IMR-90 (cell line): ENCODE measurements around the gene EPAS1. TPM values are rescaled to one million over a fixed set of nuclear protein-coding genes. Genes with fewer than 3 reads are reported as not detected.

Experiments used
- ATAC-seq: fragments of 200-7000 bp; cut with Tn5 transposase; 2 replicates; pipeline ENCODE4 v1.9.1; 2020; ENCODE audit warnings: low read depth, mild to moderate bottlenecking, moderate library complexity
- BruUV-seq: library from RNA; stranded (reverse); fragments of 400-500 nt; replicated peaks from 2 replicates; lab custom pipeline; 2021; lab: Mats Ljungman, UMichigan
- CTCF ChIA-PET: fragments of 300-600 bp; formaldehyde crosslinking; extraction: SDS; loops from one replicate; lab custom pipeline; 2021; ENCODE audit warnings: antibody characterized with exemption; lab: Yijun Ruan, JAX
- POLR2A ChIA-PET: fragments of 300-600 bp; sonication (Branson Sonifier 250); formaldehyde crosslinking; loops from one replicate; lab custom pipeline; 2022; ENCODE audit warnings: antibody characterized with exemption; ENCODE audit not compliant: unreplicated experiment; lab: Charles Lee
- DNase-seq: peaks from one replicate; pipeline ENCODE4 v3.0.0; 2013
- H2AFZ ChIP-seq: replicated peaks from 2 replicates; pipeline ENCODE3; 2013; ENCODE audit warnings: low read length, mild to moderate bottlenecking; ENCODE audit not compliant: poor library complexity
- H2AK5ac ChIP-seq: 2 replicates; pipeline ENCODE4 v1.6.1; 2013; ENCODE audit warnings: low read depth, low read length, inconsistent platforms
- H2AK9ac ChIP-seq: replicated peaks from 2 replicates; pipeline ENCODE3; 2013; ENCODE audit warnings: mild to moderate bottlenecking, low read depth, low read length, moderate library complexity; ENCODE audit not compliant: poor library complexity
- H2BK120ac ChIP-seq: 2 replicates; pipeline ENCODE4 v1.6.1; 2013; ENCODE audit warnings: low read depth, low read length, inconsistent platforms
- H2BK15ac ChIP-seq: 3 replicates; pipeline ENCODE4 v1.6.1; 2013; ENCODE audit warnings: low read depth, low read length, inconsistent platforms
- H2BK20ac ChIP-seq: 2 replicates; pipeline ENCODE4 v1.6.1; 2013; ENCODE audit warnings: low read depth, mild to moderate bottlenecking, inconsistent platforms, low read length, moderate library complexity
- H2BK5ac ChIP-seq: 2 replicates; pipeline ENCODE4 v1.6.1; 2013; ENCODE audit warnings: mild to moderate bottlenecking, low read depth, low read length, inconsistent platforms; ENCODE audit not compliant: poor library complexity, severe bottlenecking
- H3K14ac ChIP-seq: replicated peaks from 2 replicates; pipeline ENCODE4 v1.6.1; 2013; ENCODE audit warnings: low read depth, low read length, inconsistent platforms
- H3K18ac ChIP-seq: 2 replicates; pipeline ENCODE4 v1.6.1; 2013; ENCODE audit warnings: low read depth, low read length, control low read depth
- H3K23ac ChIP-seq: 2 replicates; pipeline ENCODE4 v1.6.1; 2013; ENCODE audit warnings: low read depth, low read length, inconsistent platforms
- H3K27ac ChIP-seq: 2 replicates; pipeline ENCODE4 v1.5.1; 2013; ENCODE audit warnings: mild to moderate bottlenecking, control low read depth, low read length; ENCODE audit not compliant: insufficient read depth
- H3K27me3 ChIP-seq: 2 replicates; pipeline ENCODE4 v1.6.1; 2013; ENCODE audit warnings: low read length; ENCODE audit not compliant: control insufficient read depth, insufficient read depth
- H3K36me3 ChIP-seq: 2 replicates; pipeline ENCODE4 v1.6.1; 2013; ENCODE audit warnings: low read length, mixed read lengths; ENCODE audit not compliant: control insufficient read depth, insufficient read depth
- H3K4ac ChIP-seq: 2 replicates; pipeline ENCODE4 v1.6.1; 2013; ENCODE audit warnings: low read depth, low read length, inconsistent platforms
- H3K4me1 ChIP-seq: 2 replicates; pipeline ENCODE4 v1.6.1; 2013; ENCODE audit warnings: low read length, mixed read lengths; ENCODE audit not compliant: control insufficient read depth, insufficient read depth
- H3K4me2 ChIP-seq: 2 replicates; pipeline ENCODE4 v1.6.1; 2013; ENCODE audit warnings: low read depth, mild to moderate bottlenecking, control low read depth, low read length, moderate library complexity
- H3K4me3 ChIP-seq: 2 replicates; pipeline ENCODE4 v1.5.1; 2013; ENCODE audit warnings: low read depth, mild to moderate bottlenecking, control low read depth, low read length, moderate library complexity; ENCODE audit not compliant: insufficient read depth
- H3K56ac ChIP-seq: 2 replicates; pipeline ENCODE4 v1.6.1; 2013; ENCODE audit warnings: low read length, inconsistent platforms; ENCODE audit not compliant: insufficient read depth; ENCODE audit errors: extremely low read depth
- H3K79me1 ChIP-seq, 2 experiments: 2 replicates each; pipeline ENCODE4 v1.6.1; 2013; ENCODE audit warnings: low read length in 2 of 2, inconsistent platforms in 1 of 2, low read depth in 1 of 2
- H3K9ac ChIP-seq: 2 replicates; pipeline ENCODE4 v1.6.1; 2013; ENCODE audit warnings: low read depth, low read length, control low read depth
- H3K9me1 ChIP-seq: 2 replicates; pipeline ENCODE4 v1.6.1; 2013; ENCODE audit warnings: low read length, inconsistent platforms; ENCODE audit not compliant: insufficient read depth
- H3K9me3 ChIP-seq: 2 replicates; pipeline ENCODE4 v1.6.1; 2013; ENCODE audit warnings: low read length; ENCODE audit not compliant: control insufficient read depth, insufficient read depth
- H4K20me1 ChIP-seq: 2 replicates; pipeline ENCODE4 v1.6.1; 2013; ENCODE audit warnings: low read length, inconsistent platforms; ENCODE audit not compliant: insufficient read depth
- H4K5ac ChIP-seq: 2 replicates; pipeline ENCODE4 v1.6.1; 2013; ENCODE audit warnings: mild to moderate bottlenecking, low read depth, low read length, control low read depth
- H4K8ac ChIP-seq, 2 experiments: 2 replicates each; pipeline ENCODE4 v1.6.1; 2013; ENCODE audit warnings: low read depth in 2 of 2, low read length in 2 of 2, control low read depth in 1 of 2, inconsistent platforms in 1 of 2
- H4K91ac ChIP-seq: 2 replicates; pipeline ENCODE4 v1.6.1; 2013; ENCODE audit warnings: low read depth, low read length, inconsistent platforms; ENCODE audit not compliant: insufficient read depth
- BHLHE40 ChIP-seq: fragments of 150-350 bp; IDR thresholded peaks from 2 replicates; pipeline ENCODE4 v1.6.1; 2016; ENCODE audit warnings: mild to moderate bottlenecking, low read depth, low read length
- CHD1 ChIP-seq: IDR thresholded peaks from 2 replicates; pipeline ENCODE4 v1.6.1; 2012; ENCODE audit warnings: low read depth, low read length, improper control_type of control experiment
- FOS ChIP-seq: fragments of 150-350 bp; IDR thresholded peaks from 2 replicates; pipeline ENCODE4 v1.6.1; 2016; ENCODE audit warnings: low read depth, low read length
- POLR2A ChIP-seq: IDR thresholded peaks from 2 replicates; pipeline ENCODE4 v1.6.1; 2012; ENCODE audit warnings: mild to moderate bottlenecking, low read depth, low read length
- WGBS, 2 experiments: methylation state at CpG; one replicate each; pipeline versions ENCODE4 v1.1.5 to v1.1.7; 2013; ENCODE audit warnings: missing lambda C conversion rate in 2 of 2; ENCODE audit not compliant: insufficient read length in 1 of 2; ENCODE audit errors: extremely low coverage in 2 of 2; 5-methylcytosine and 5-hydroxymethylcytosine counted together
- dilution Hi-C: fragments of 300-500 bp; cut with HindIII; formaldehyde crosslinking; loops from one replicate; pipeline ENCODE4 v1.14.3; 2018; ENCODE audit warnings: low sequenced_read_pairs; ENCODE audit not compliant: unreplicated experiment
- in situ Hi-C: fragments of 300-500 bp; cut with MboI; formaldehyde crosslinking; loops from 3 replicates; pipeline ENCODE4 v1.14.3; 2019; ENCODE audit warnings: low sequenced_read_pairs, inconsistent platforms, mixed read lengths
- intact Hi-C: fragments of 100-400 bp; cut with micrococcal nuclease; formaldehyde crosslinking; loops from 2 replicates; pipeline ENCODE4 v1.10.0; 2022
- microRNA-seq, 2 experiments: library from miRNA; stranded (forward) in 1 of 2; unstranded in 1 of 2; fragments of 10-50 nt in 1 of 2; fragments of <30 nt in 1 of 2; gene quantifications in 1 of 2; microRNA quantifications in 1 of 2; one replicate each; pipeline versions ENCODE3 to v1.1.0; 2013 to 2020; ENCODE audit not compliant: insufficient read depth in 1 of 2, insufficient read length in 1 of 2, unreplicated experiment in 1 of 2
- polyA plus RNA-seq, 3 experiments: library from polyadenylated mRNA; depleted of rRNA; stranded (reverse); fragments of >200 nt; gene quantifications; 2 replicates each; pipeline ENCODE4 v1.2.3, GENCODE V29; 2012; ENCODE audit warnings: low replicate concordance in 1 of 3
- small RNA-seq, 5 experiments: library from RNA; depleted of rRNA; stranded (forward); fragments of <200 nt; gene quantifications; one replicate each; pipeline ENCODE3, GENCODE V24; 2012
- total RNA-seq: library from RNA; depleted of rRNA; stranded (reverse); fragments of >200 nt; gene quantifications from 2 replicates; pipeline ENCODE4 v1.2.3, GENCODE V29; 2012; rRNA removed
- TF ChIP-seq, protein P1 (sequence below): fragments of 150-350 bp; IDR thresholded peaks from 2 replicates; pipeline ENCODE4 v1.6.1; 2017; ENCODE audit warnings: mild to moderate bottlenecking, antibody characterized with exemption, low read length, low read depth

The EPAS1 gene
- total and polyA plus RNA-seq, 2 of the 4 experiments (the other 2 are of a cell fraction), result 40.7 to 120 TPM

DNA sequence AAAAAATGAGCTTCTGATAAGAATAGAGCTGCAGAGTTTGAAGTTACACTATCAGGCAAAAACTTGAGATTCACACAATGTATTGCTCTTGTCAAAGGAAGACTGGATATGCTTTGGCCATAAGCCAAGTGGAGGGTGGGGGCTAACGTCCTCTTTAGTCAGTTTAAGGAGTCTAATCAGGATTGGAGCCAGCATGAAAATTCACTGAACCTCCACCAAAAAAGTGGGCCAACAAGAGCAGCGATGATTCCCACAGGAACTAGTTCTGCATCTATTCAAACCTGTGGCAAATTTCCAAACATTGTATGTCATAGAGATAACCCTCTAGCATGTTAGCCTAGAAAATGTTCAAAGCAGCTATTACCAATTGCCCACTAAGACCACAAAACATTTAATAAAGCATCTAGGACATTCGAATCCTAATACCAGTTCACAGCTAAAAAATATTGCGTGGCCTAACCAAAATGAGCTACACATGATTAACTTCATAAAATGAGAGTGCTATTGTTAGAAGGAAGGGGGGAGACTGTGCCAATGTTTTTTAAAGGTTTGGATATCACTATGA lies 138.7 kb downstream of the EPAS1 start:
- H2BK15ac ChIP-seq, result peak overlapping the region; percentile 99; the same call in 2 of the 3 replicates
- H3K4me2 ChIP-seq, result no peak overlapping the region
- ChIA-PET POLR2A (no interaction called here), CTCF (no interaction called here)
- no peak overlapping the region for H3K4me3 ChIP-seq
- no peaks in the 10 kb centered on the region; a peak in 1 of 4 replicates for H3K79me1 ChIP-seq
- H2AK9ac ChIP-seq, result peak overlapping the region; percentile 4
- DNase-seq (peak; percentile 68), ATAC-seq (no peak)
- H3K14ac ChIP-seq, result peak overlapping the region; percentile 96
- no TSS peak for BruUV-seq
- H2BK120ac ChIP-seq, result peak overlapping the region; percentile 99
- H3K27me3 ChIP-seq, result no peaks in the 10 kb centered on the region
- H3K4ac ChIP-seq, result peak overlapping the region; percentile 95
- peak overlapping the region; percentile 97 for H2BK20ac ChIP-seq
- H3K23ac ChIP-seq, result peak overlapping the region; percentile 96
- H3K9me3 ChIP-seq, result no peaks in the 10 kb centered on the region
- in situ Hi-C loops, result no loop called here
- intact Hi-C loops, result loop anchor here (5.0 kb wide), 1 partner anchor 34 kb away; no protein-coding TSS in a partner anchor
- WGBS, 2 experiments, result 60% methylated on average over 1 of the region's 4 CpGs; no CpG with 5 or more reads in 1 of the 2 experiments
- peak overlapping the region; percentile 97; the same call in 1 of the 2 replicates for H2AK5ac ChIP-seq
- peak overlapping the region; percentile 73 to 92 for H4K8ac ChIP-seq
- H2AFZ ChIP-seq, result no peak overlapping the region
- H3K56ac ChIP-seq, result peak overlapping the region; percentile 42; the same call in 1 of the 2 replicates
- H4K5ac ChIP-seq, result peak overlapping the region; percentile 100
- no peaks in the 10 kb centered on the region for H4K20me1 ChIP-seq
- H3K9ac ChIP-seq, result no peak overlapping the region
- peak overlapping the region; percentile 94 for H2BK5ac ChIP-seq
- peak overlapping the region; percentile 99 for H3K18ac ChIP-seq
- peak overlapping the region; percentile 100; the same call in 1 of the 2 replicates for H3K27ac ChIP-seq
- TF ChIP-seq, protein P1, sequence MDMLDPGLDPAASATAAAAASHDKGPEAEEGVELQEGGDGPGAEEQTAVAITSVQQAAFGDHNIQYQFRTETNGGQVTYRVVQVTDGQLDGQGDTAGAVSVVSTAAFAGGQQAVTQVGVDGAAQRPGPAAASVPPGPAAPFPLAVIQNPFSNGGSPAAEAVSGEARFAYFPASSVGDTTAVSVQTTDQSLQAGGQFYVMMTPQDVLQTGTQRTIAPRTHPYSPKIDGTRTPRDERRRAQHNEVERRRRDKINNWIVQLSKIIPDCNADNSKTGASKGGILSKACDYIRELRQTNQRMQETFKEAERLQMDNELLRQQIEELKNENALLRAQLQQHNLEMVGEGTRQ, result no peak
- TF ChIP-seq FOS, result no peak
- no peak for TF ChIP-seq CHD1
- TF ChIP-seq POLR2A, result no peak
- TF ChIP-seq BHLHE40, result no peak
- H4K91ac ChIP-seq, result peak overlapping the region; percentile 94
- peaks cover 8% of the 10 kb centered on the region; the same call in 1 of the 2 replicates for H3K9me1 ChIP-seq
- dilution Hi-C loops, result no loop called here
- H3K4me1 ChIP-seq, result peaks cover 22% of the 10 kb centered on the region
- no peaks in the 10 kb centered on the region for H3K36me3 ChIP-seq

Small RNA genes within 50 kb of the gene (microRNA-seq; reads per million reads assigned to microRNA genes)
- not detected for gene RF00017 (ENCODE audit: insufficient read depth, insufficient read length)

Small RNA genes within 50 kb of the gene (small RNA-seq; reads per million reads assigned to genes)
- gene RF00017, result 0 reads per million in 5 experiments

Other genes with a start within 250 kb of the EPAS1 start
- not detected in 2 replicates for gene TMEM247, start 182.2 kb downstream of the EPAS1 start, total RNA-seq
- gene TMEM247, start 182.2 kb downstream of the EPAS1 start, polyA plus RNA-seq (2012; rRNA removed), result not detected in 2 replicates
- 50.7 and 70.3 TPM in 2 replicates for gene RHOQ, start 245.1 kb downstream of the EPAS1 start, total RNA-seq
- gene RHOQ, start 245.1 kb downstream of the EPAS1 start, polyA plus RNA-seq (2012; rRNA removed), result 41.4 and 46.3 TPM in 2 replicates
- 4.4 and 4.8 TPM in 2 replicates for gene ATP6V1E2, start 245.2 kb downstream of the EPAS1 start, total RNA-seq
- gene ATP6V1E2, start 245.2 kb downstream of the EPAS1 start, polyA plus RNA-seq (2012; rRNA removed), result 4.0 and 5.3 TPM in 2 replicates